Activated CD8-positive, alpha-beta memory T cell treated with anti-CD3 and anti-CD28 coated beads for 48 hours (primary cell): ENCODE results near the gene ISCU.

Experiments
- DNase-seq, 3 experiments: peaks; one replicate each; pipeline ENCODE4 v3.0.0-alpha.2; 2020; ENCODE audit warnings: low read depth in 2 of 3, low spot score in 2 of 3

Gene ISCU

DNA sequence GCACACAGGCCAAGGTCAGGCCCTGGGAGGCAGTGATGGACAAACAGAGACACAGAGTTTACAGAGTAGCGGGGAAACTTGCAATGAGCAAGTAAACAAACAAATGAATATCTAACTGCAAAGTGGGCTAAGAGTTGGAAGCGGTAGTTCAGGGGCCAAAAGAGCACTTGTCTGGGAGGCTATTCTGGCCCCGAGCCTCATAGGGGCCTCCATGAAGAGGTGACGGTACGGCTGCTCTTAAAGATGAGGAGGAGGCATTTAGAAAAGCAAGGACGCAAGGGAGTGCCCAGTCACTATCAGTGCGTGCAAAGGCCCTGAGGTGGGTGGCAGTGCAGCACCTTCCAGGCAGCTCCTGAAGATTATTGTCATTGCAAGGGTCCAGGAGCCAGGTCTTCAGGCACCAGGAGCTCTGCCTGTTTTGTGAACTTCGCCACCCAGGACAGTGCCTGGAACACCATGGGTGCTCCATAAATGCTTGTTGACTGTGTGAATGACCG is 39.9 kb downstream of the ISCU start:
- no peak for DNase-seq

DNA sequence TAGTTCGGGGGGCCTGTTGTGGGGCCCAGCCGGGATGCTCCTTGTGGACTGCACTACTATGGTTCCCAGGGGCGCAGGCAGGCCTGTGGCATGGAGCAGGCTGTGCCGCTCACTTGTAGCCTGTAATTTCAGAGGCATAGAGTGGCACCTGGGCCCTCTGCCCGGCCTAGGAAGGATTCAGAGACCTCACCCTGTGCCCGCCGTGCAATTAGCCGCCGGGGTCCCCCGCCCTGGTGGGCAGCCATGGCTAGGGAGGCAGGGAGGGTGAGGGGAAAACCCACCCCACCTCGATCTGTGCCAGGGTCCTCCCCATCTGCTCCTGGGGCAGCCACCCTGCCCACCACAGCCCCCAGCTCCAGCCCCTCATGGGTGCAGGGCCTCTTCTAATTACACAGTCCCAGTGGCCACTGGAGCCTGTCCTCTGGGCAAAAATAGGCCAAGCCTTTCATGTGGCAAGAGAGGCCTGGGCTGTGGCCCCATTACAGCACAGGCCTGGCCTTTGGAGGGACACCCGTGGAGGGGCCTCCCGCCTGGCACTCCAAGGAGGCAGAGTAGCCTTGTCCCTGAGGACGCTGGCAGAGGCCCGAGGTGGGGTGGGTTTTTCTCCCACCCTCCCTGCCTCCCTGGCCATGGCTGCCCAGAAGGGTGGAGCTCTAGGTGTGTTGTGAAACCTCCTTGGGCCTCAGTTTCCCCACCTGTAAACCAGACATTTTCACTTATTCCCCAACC is 40.7 kb downstream of the ISCU start:
- DNase-seq: no peak

DNA sequence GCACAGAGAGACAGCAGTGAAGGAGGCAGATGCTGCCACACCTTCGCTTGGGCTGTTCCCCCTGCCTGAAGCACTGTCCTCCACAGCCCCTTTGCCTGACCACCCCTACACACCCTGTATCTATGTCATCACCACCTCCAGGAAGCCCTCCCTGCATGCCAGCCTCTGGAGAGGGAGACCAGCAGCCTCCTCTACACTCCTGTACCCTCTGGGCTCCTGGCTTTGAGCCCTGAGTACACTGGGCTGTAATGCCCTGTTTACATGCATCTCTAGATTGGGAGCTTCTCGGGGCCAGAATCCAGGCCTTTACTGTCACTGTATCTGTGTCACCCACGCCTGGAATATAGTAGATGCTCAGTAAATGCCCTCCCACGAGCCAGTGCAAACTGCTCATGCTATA is 41.3 kb downstream of the ISCU start:
- DNase-seq: no peak

- DNase-seq: no peak
These were observed 42.0 kb downstream of the ISCU start for GRCh38 chr12:108604208-108604941.

DNA sequence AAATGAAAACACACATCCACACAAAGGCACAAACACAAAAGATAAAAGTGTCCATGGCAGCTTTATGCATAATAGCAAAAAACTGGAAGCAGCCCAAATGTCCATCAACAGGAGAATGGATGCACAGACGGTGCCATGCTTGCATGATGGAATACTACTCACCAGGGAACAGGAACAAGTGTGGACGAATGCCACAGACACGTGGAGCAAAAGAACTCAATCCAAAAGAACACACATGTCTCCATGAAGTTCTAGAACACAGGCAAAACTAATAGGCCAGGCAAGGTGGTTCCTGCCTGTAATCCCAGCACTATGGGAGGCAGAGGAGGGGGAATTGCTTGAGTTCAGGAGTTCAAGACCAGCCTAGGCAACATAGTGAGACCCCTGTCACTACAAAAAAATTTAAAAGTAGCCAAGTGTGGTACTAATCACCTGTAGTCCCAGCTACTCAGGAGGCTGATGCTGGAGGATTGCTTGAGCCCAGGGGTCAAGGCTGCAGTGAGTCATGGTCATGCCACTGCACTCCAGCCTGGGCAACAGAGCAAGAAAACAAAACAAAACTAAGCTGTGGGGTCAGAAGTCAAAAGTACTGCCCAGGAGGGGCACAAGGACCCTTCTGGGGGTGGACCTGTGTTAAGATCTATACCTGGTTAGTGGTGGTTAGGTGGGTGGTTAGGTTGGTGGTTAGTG is 42.7 kb downstream of the ISCU start:
- no peak for DNase-seq

- no peak for DNase-seq
These were observed 43.5 kb downstream of the ISCU start for GRCh38 chr12:108605690-108606406.

DNA sequence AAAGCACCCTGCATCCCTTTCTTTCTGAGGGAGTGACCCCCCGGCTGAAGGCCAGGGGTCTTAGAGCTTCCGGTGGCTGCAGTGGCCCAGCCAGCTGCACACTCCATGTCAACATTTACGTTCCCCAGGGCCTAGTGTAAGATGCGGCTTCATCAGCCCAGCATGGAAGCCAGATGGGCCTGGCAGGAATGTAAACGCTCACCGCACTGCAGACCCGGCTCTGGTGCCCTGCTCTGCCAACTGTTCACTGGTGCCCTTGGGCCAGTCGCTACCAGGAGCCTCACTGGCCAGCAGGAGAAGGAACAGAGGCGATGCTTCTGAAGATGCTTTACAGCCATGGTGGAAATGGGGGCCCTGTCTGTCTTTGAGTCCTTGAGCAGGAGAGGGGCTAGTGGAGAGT is 44.1 kb downstream of the ISCU start:
- DNase-seq: no peak

GRCh38 chr12:108607981-108608600 is 45.7 kb downstream of the ISCU start:
- DNase-seq: no peak

DNA sequence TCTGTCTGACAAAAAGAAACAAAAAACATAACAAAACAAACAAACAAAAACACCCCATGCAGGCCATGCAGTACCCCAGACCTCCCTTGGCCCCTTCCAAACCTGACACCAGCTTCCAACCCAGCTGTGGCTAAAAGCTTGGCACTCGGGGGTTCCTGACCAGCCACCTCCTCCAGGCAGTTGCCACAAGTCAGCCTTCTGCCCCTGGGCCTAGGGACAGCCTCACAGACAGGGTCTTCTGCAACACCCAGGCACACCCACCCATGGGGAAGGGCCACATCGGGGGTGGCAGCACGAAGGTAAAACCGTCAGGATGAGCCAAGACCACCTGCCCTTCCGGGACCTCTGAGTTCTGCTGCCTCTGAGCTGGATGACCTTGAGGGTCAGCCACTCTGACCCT is 46.2 kb downstream of the ISCU start:
- no peak for DNase-seq

- no peak for DNase-seq
These were observed 47.3 kb downstream of the ISCU start for GRCh38 chr12:108609537-108610335.

GRCh38 chr12:108610336-108610815 is 48.0 kb downstream of the ISCU start:
- DNase-seq: no peak

- no peak for DNase-seq
These were observed 48.6 kb downstream of the ISCU start for GRCh38 chr12:108610856-108611605.

GRCh38 chr12:108611884-108612415 is 49.6 kb downstream of the ISCU start:
- no peak for DNase-seq

GRCh38 chr12:108612788-108613282 is 50.4 kb downstream of the ISCU start:
- DNase-seq: no peak

GRCh38 chr12:108613548-108613947 is 51.2 kb downstream of the ISCU start:
- DNase-seq: no peak

GRCh38 chr12:108614041-108614440 is 51.6 kb downstream of the ISCU start:
- no peak for DNase-seq

GRCh38 chr12:108614639-108615038 is 52.2 kb downstream of the ISCU start:
- DNase-seq: no peak

GRCh38 chr12:108615918-108616317 is 53.5 kb downstream of the ISCU start:
- DNase-seq: no peak

DNA sequence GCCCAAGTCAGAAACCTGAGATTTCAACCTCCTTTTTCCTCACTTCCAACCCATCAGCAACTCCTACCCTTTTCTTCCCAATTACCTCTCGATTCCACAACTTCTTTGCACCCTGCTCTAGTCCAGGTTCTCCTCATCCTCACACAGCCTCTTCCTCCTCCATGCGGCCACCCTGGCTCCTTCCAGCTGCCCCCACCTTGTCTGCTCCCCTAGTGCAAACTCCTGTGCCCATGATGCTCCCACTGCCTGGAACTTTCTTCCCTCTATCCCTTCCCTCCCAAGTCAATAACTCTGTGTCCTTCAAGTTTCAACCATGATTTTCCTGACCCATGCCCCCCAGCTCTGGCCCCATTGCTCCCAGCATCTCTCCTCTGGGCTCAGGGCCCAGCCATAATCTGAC is 54.0 kb downstream of the ISCU start:
- no peak for DNase-seq
